ENCODE measurements around the gene LGALS9. TPM values are rescaled to one million over a fixed set of nuclear protein-coding genes. Genes with fewer than 3 reads are reported as not detected.

Gene LGALS9
- total RNA-seq (2022) (2.8 and 3.0 TPM in 2 replicates), Bru-seq, nascent RNA (percentile 43 among the genes with signal in this experiment), BruChase-seq, experiment 1, labeled RNA remaining after a 2-hour chase (percentile 44 among the genes with signal in this experiment), BruChase-seq, experiment 2, labeled RNA remaining after a 6-hour chase (percentile 46 among the genes with signal in this experiment)
- long read RNA-seq: 0 reads

GRCh38 chr17:27630607-27631410 lies at the start of gene LGALS9:
Gene LGALS9, plus strand, starts transcription at chr17:27631188. Its CDS starts 78 bp downstream, at chr17:27631266.
- TF ChIP-seq, protein P1, sequence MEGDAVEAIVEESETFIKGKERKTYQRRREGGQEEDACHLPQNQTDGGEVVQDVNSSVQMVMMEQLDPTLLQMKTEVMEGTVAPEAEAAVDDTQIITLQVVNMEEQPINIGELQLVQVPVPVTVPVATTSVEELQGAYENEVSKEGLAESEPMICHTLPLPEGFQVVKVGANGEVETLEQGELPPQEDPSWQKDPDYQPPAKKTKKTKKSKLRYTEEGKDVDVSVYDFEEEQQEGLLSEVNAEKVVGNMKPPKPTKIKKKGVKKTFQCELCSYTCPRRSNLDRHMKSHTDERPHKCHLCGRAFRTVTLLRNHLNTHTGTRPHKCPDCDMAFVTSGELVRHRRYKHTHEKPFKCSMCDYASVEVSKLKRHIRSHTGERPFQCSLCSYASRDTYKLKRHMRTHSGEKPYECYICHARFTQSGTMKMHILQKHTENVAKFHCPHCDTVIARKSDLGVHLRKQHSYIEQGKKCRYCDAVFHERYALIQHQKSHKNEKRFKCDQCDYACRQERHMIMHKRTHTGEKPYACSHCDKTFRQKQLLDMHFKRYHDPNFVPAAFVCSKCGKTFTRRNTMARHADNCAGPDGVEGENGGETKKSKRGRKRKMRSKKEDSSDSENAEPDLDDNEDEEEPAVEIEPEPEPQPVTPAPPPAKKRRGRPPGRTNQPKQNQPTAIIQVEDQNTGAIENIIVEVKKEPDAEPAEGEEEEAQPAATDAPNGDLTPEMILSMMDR (IDR thresholded peaks at IDR 0.05; ENCODE audit: insufficient read depth in 1 of 2, low read depth in 1 of 2, low read length in 1 of 2, severe bottlenecking in 1 of 2, unreplicated experiment in 1 of 2): no peak
- CTCF ChIA-PET: no interaction called here

GRCh38 chr17:27582696-27583095 lies 48.3 kb upstream of the LGALS9 start:
- Mint-ChIP-seq H3K9me3 (ENCODE audit: unreplicated experiment) (no peaks in the 10 kb centered on the region), H3K4me1 (ENCODE audit: low read depth, unreplicated experiment) (peaks cover 23% of the 10 kb centered on the region)
- CTCF ChIA-PET: interaction anchor here (0.6 kb wide), 2 partner anchors 17 to 216 kb away, joined by 3 to 10 read pairs; no protein-coding TSS in a partner anchor

More at GRCh38 chr17:27630607-27631410, at the start of gene LGALS9:
- Mint-ChIP-seq H3K36me3 (ENCODE audit: insufficient read depth, unreplicated experiment) (peaks cover 5% of the 10 kb centered on the region), H3K4me3 (ENCODE audit: unreplicated experiment) (no peak within 1 kb of the TSS), H3K27me3 (ENCODE audit: insufficient read depth, unreplicated experiment) (no peaks in the 10 kb centered on the region), H3K27ac (ENCODE audit: unreplicated experiment) (no peak within 1 kb of the TSS), H3K9me3 (ENCODE audit: unreplicated experiment) (no peaks in the 10 kb centered on the region), H3K4me1 (ENCODE audit: low read depth, unreplicated experiment) (no peaks in the 10 kb centered on the region)
- H3K4me1 ChIP-seq: no peaks in the 10 kb centered on the region
- H3K4me3 ChIP-seq (ENCODE audit: low read depth, low read length): no peak within 1 kb of the TSS
- POLR2A ChIA-PET: no interaction called here
- no peaks in the 10 kb centered on the region for H3K27me3 ChIP-seq (replicated peaks; ENCODE audit: control insufficient read depth, insufficient read depth, low read length)
- intact Hi-C loops (cut with micrococcal nuclease; ENCODE audit: unreplicated experiment): no loop called here
- no peak for DNase-seq
- H3K9me3 ChIP-seq: no peaks in the 10 kb centered on the region
- no TSS peak for BruUV-seq (replicated peaks)
- no peaks in the 10 kb centered on the region for H3K36me3 ChIP-seq (ENCODE audit: control insufficient read depth, insufficient read depth, low read length)

DNA sequence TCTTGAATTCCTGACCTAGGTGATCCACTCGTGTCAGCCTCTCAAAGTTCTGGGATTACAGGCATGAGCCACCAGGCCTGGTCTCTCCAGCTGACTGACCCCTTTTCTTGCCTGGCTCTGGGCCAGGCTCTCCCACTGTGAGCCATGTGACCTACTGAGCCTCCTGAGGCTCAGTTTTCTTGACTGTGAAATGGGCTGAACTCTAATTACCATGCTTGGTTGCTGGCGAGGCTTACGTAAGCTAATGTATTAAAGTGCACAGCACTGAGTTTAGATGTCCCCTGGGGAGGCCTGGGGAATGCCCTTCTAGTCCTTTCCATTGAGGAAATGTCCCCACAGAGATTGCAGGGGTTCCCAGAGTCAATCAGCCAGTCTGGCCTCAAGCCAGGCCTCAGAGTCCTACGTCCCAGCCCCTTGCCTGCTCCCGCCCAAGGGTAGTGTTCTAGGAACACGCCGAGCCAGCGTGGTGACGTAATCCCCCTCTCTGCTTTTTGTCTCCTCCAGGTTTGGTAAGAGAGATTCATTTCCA lies 45.8 kb upstream of the LGALS9 start:
- CTCF ChIA-PET: no interaction called here

More at GRCh38 chr17:27582696-27583095, 48.3 kb upstream of the LGALS9 start:
- peaks cover 1% of the 10 kb centered on the region; the same call in 1 of the 2 replicates for H3K36me3 ChIP-seq (ENCODE audit: control insufficient read depth, insufficient read depth, low read length)
- peaks cover 38% of the 10 kb centered on the region for H3K36me3 Mint-ChIP-seq (ENCODE audit: insufficient read depth, unreplicated experiment)
- H3K27me3 Mint-ChIP-seq (ENCODE audit: insufficient read depth, unreplicated experiment): no peaks in the 10 kb centered on the region
- H3K27ac Mint-ChIP-seq (ENCODE audit: unreplicated experiment): no peak overlapping the region
- intact Hi-C loops (cut with micrococcal nuclease; ENCODE audit: unreplicated experiment): no loop called here
- no peak overlapping the region for H3K4me3 Mint-ChIP-seq (ENCODE audit: unreplicated experiment)
- TF ChIP-seq, protein P1 (IDR thresholded peaks at IDR 0.05; ENCODE audit: insufficient read depth in 1 of 2, low read depth in 1 of 2, low read length in 1 of 2, severe bottlenecking in 1 of 2, unreplicated experiment in 1 of 2): no peak
- H3K4me1 ChIP-seq: peaks cover 28% of the 10 kb centered on the region
- DNase-seq: no peak
- BruUV-seq (replicated peaks): no TSS peak
- no peaks in the 10 kb centered on the region for H3K27me3 ChIP-seq (replicated peaks; ENCODE audit: control insufficient read depth, insufficient read depth, low read length)
- H3K4me3 ChIP-seq (ENCODE audit: low read depth, low read length): no peak overlapping the region
- H3K9me3 ChIP-seq: no peaks in the 10 kb centered on the region
- POLR2A ChIA-PET: no interaction called here

More for the DNA sequence above, 45.8 kb upstream of the LGALS9 start:
- Histone ChIP-seq H3K4me1 (peaks cover 6% of the 10 kb centered on the region), H3K9me3 (no peaks in the 10 kb centered on the region), H3K36me3 (ENCODE audit: control insufficient read depth, insufficient read depth, low read length) (peaks cover 1% of the 10 kb centered on the region; the same call in 1 of the 2 replicates), H3K4me3 (ENCODE audit: low read depth, low read length) (no peak overlapping the region), H3K27me3 (replicated peaks; ENCODE audit: control insufficient read depth, insufficient read depth, low read length) (no peaks in the 10 kb centered on the region)
- no TSS peak for BruUV-seq (replicated peaks)
- peak in 1 of 2 experiments; percentile 40 for DNase-seq
- Mint-ChIP-seq H3K27ac (ENCODE audit: unreplicated experiment) (no peak overlapping the region), H3K4me1 (ENCODE audit: low read depth, unreplicated experiment) (peaks cover 2% of the 10 kb centered on the region), H3K27me3 (ENCODE audit: insufficient read depth, unreplicated experiment) (no peaks in the 10 kb centered on the region), H3K36me3 (ENCODE audit: insufficient read depth, unreplicated experiment) (peaks cover 38% of the 10 kb centered on the region), H3K9me3 (ENCODE audit: unreplicated experiment) (no peaks in the 10 kb centered on the region), H3K4me3 (ENCODE audit: unreplicated experiment) (no peak overlapping the region)
- POLR2A ChIA-PET: no interaction called here
- intact Hi-C loops (cut with micrococcal nuclease; ENCODE audit: unreplicated experiment): no loop called here
- TF ChIP-seq, protein P1 (IDR thresholded peaks at IDR 0.05; ENCODE audit: insufficient read depth in 1 of 2, low read depth in 1 of 2, low read length in 1 of 2, severe bottlenecking in 1 of 2, unreplicated experiment in 1 of 2): no peak

Data from Caco-2 (cell line).